ENCODE results near the gene NUB1. TPM values are rescaled to one million over a fixed set of nuclear protein-coding genes. Genes with fewer than 3 reads are reported as not detected.

The NUB1 gene
- total RNA-seq, 4 donors from 2014 or later, result 39.3 to 70.8 (median 41.7) TPM

DNA sequence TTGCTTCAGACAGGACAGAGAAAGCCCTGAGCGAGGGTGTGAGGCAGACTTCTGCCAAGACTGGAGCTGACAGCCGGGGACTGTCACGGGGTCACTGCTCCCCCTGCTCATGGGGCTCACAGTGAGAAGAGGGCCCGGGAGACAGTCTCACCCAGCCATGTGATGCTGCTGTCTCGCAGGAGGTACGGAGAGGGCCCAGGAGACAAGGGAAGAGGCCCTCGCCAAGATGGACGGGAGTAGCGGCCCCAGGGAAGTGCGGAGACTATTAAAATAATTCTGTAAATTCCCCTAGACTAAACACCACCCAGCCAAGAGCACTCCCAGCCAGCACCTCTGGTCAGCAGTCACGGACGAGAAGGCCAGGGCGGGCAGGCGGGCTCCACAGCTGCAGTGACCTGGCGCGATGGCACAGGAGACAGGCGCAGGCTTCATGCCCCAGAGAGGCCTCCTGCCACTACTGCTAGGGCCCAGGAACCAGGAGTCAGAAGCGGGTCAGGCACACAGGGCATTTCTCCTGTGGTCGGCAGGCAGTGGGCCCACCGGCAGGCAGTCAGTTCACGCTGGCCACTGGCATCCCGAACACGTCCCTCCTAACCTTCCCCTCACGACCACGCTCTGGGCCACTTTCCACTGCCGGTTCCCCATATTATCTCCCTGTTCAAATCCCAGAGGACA is 44.2 kb downstream of the NUB1 start:
- Histone ChIP-seq H3K4me3 (no peak overlapping the region), H3K27me3 (peaks cover 16% of the 10 kb centered on the region), H3K27ac (no peak overlapping the region), H3K4me1 (peaks cover 12% of the 10 kb centered on the region), H3K36me3 (no peaks in the 10 kb centered on the region), H3K9me3 (no peaks in the 10 kb centered on the region)
- WGBS, result 81% methylated on average over 24 of the region's 26 CpGs
- DNase-seq (ENCODE audit: low spot score in 2 of 2), result peak in 1 of 2 donors; percentile 49
- TF ChIP-seq EP300 (IDR thresholded peaks at IDR 0.05) (no peak), POLR2AphosphoS5 (IDR thresholded peaks at IDR 0.05) (no peak), POLR2A (IDR thresholded peaks at IDR 0.05) (no peak)
- TF ChIP-seq, protein P1, sequence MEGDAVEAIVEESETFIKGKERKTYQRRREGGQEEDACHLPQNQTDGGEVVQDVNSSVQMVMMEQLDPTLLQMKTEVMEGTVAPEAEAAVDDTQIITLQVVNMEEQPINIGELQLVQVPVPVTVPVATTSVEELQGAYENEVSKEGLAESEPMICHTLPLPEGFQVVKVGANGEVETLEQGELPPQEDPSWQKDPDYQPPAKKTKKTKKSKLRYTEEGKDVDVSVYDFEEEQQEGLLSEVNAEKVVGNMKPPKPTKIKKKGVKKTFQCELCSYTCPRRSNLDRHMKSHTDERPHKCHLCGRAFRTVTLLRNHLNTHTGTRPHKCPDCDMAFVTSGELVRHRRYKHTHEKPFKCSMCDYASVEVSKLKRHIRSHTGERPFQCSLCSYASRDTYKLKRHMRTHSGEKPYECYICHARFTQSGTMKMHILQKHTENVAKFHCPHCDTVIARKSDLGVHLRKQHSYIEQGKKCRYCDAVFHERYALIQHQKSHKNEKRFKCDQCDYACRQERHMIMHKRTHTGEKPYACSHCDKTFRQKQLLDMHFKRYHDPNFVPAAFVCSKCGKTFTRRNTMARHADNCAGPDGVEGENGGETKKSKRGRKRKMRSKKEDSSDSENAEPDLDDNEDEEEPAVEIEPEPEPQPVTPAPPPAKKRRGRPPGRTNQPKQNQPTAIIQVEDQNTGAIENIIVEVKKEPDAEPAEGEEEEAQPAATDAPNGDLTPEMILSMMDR (IDR thresholded peaks at IDR 0.05), result no peak

DNA sequence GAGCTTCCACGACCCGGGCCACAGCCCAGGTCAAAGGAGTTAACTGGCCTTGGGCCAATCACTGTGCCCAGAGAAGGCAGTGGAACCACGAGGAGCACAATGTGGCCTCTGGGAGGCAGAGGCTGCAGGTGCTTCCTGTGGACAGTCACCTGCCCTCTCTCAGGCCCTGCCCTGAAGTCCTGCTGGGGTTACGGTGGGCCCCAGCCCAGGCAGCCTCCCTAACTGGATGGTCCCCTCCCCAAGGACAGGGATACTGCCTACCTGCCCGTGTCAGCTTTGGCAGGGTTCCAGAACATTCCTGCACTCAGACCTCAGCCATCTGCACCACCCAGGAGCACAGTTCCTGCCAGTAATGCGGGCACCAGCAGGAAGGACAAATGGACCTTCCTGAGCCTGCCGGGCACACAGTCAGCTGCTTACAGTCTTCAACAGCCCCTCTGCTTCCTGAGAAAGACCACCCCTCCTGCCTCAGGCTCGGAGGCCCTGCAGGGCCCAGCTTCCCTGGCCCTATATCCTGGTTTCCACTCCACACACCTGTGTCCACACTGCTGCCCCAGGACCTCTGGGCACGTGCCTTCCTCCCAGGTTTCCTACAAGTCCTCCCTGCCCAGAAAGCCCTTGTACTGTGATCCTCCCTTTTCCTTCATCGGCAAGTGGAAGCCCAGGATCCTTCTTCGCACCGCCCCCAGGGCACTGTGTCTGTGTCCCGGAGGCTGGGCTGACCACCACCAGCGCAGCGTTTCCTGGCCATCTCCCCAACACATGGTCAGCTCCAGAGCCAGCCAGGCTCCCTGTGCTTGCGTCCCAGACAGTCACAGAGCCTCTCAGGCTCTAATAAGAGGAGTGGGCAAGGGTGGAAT is 44.9 kb downstream of the NUB1 start:
- 70% methylated on average over 12 of the region's 16 CpGs for WGBS
- no peak for TF ChIP-seq EP300 (IDR thresholded peaks at IDR 0.05)
- TF ChIP-seq POLR2AphosphoS5 (IDR thresholded peaks at IDR 0.05), result no peak
- TF ChIP-seq, protein P1 (IDR thresholded peaks at IDR 0.05), result no peak
- no peak for TF ChIP-seq POLR2A (IDR thresholded peaks at IDR 0.05)
- no peak for DNase-seq (ENCODE audit: low spot score in 2 of 2)

DNA sequence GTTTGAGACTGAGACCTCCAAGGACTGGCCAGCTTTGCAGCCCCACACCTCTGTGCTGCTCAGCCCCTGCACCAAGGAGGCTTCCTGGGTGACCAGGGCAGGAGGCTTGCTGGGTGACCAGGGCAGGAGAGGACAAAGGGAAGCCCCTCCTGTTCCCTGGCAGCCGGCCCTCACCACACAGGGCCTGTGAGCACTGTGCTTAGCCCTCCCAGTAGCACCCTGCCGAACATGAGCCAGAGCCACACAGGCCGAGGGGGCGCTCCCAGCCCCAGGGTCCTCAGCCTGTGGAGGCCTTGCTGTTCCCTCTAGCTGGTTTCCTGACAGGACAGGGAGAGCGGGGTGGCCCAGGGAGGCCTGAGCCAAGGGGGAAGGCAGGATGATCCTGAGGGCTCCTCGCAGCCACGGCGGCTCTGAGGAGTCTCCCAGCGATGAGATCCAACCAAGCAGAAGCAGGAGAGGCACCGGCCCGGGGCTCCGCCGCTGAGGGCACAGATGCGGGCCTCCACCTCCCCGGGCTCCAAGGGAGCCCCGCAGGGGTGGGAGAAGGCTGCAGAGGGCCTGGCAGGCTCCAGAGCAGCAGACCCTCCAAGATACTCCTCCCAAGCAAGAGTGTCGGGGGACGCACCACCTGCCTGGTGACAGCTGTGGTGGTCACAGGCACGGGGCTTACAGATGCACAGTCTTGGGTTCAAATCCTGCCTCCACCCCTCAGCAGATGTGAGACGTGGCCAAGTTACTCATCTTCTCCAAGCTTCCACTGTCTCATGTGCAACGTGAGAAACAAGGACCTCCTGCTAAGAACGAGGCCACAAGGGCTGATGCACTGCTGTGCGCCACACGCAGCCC is 45.8 kb downstream of the NUB1 start:
- H3K36me3 ChIP-seq, result no peaks in the 10 kb centered on the region
- H3K9me3 ChIP-seq, result no peaks in the 10 kb centered on the region
- H3K27me3 ChIP-seq, result peaks cover 6% of the 10 kb centered on the region
- H3K27ac ChIP-seq, result no peak overlapping the region
- TF ChIP-seq POLR2AphosphoS5 (IDR thresholded peaks at IDR 0.05) (no peak), EP300 (IDR thresholded peaks at IDR 0.05) (no peak), POLR2A (IDR thresholded peaks at IDR 0.05) (no peak)
- TF ChIP-seq, protein P1 (IDR thresholded peaks at IDR 0.05), result no peak
- peaks cover under 1% of the 10 kb centered on the region for H3K4me1 ChIP-seq
- no peak overlapping the region for H3K4me3 ChIP-seq
- 81% methylated on average over 9 of the region's 24 CpGs for WGBS
- no peak for DNase-seq (ENCODE audit: low spot score in 2 of 2)

More for the DNA sequence above, 44.9 kb downstream of the NUB1 start:
- H3K9me3 ChIP-seq, result no peaks in the 10 kb centered on the region
- no peaks in the 10 kb centered on the region for H3K36me3 ChIP-seq
- H3K27ac ChIP-seq, result no peak overlapping the region
- peaks cover 15% of the 10 kb centered on the region for H3K27me3 ChIP-seq
- peaks cover 9% of the 10 kb centered on the region for H3K4me1 ChIP-seq
- H3K4me3 ChIP-seq, result no peak overlapping the region

DNA sequence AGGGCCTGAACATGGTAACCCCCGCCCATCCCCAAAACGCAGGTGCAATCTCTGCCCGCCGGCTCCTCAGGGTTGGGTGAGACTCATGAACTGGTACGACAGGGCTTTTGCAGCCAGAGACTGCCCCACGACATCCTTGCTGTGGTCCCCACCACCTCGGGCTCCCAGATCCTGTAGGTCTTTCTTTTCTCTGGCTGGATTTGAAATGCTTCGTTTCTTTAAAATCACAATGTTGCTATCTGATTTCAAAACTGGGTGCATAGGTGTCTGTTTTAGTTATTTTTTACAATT is 46.3 kb downstream of the NUB1 start:
- H3K36me3 ChIP-seq, result no peaks in the 10 kb centered on the region
- DNase-seq (ENCODE audit: low spot score in 2 of 2), result no peak
- no peaks in the 10 kb centered on the region for H3K4me1 ChIP-seq
- H3K27ac ChIP-seq, result no peak overlapping the region
- peaks cover 5% of the 10 kb centered on the region for H3K27me3 ChIP-seq
- TF ChIP-seq POLR2A (IDR thresholded peaks at IDR 0.05) (no peak), POLR2AphosphoS5 (IDR thresholded peaks at IDR 0.05) (no peak)
- TF ChIP-seq, protein P1 (IDR thresholded peaks at IDR 0.05), result no peak
- no peaks in the 10 kb centered on the region for H3K9me3 ChIP-seq
- H3K4me3 ChIP-seq, result no peak overlapping the region
- WGBS, result 80% methylated on average over 8 of the region's 8 CpGs
